Stimulated activated naive CD4-positive, alpha-beta T cell (primary cell): ENCODE results near the gene ZC3H11A.

Source experiments
- DNase-seq, 6 experiments: peaks; one replicate each; lab custom pipeline; 2025; lab: John Stamatoyannopoulos, UW

ZC3H11A gene

GRCh38 chr1:203842559-203842876, 47.1 kb downstream of the ZC3H11A start:
- no peak for DNase-seq

DNA sequence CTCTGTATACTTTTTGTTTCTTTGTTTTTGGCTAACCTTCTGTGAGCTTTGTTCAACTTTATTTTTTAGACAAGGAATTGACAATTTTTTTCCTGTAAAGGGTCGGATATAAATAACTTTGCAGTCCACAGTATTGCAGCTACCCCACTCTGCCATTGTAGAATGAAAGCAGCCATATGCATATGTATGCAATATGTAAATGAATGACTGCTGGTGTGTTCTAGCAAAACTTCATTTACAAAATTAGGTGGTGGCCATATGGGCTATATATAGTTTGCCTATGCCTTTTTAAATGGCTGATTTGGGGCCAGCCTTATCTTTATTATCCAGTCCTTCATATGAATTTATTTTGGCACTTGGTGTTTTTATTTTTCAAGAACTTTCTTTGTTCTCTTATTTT, 48.0 kb downstream of the ZC3H11A start:
- DNase-seq = no peak
